Neuronal stem cell (in vitro differentiated cells): ENCODE data around the gene TRAK2.

Source experiments
- DNase-seq: peaks from one replicate; pipeline ENCODE4 v3.0.0-alpha.2; 2013; ENCODE audit warnings: low spot score
- H2AFZ ChIP-seq: one replicate; pipeline ENCODE4 v1.6.1; 2013; ENCODE audit warnings: mild to moderate bottlenecking, low read length, inconsistent platforms
- H2AK5ac ChIP-seq: 2 replicates; pipeline ENCODE4 v1.6.1; 2013; ENCODE audit warnings: low read depth, mild to moderate bottlenecking, inconsistent platforms, low read length, moderate library complexity, mixed read lengths
- H2BK120ac ChIP-seq: 2 replicates; pipeline ENCODE4 v1.6.1; 2013; ENCODE audit warnings: low read depth, mild to moderate bottlenecking, inconsistent platforms, low read length, moderate library complexity, mixed read lengths
- H2BK12ac ChIP-seq: one replicate; pipeline ENCODE4 v1.6.1; 2013; ENCODE audit warnings: low read length, inconsistent platforms
- H2BK15ac ChIP-seq: 2 replicates; pipeline ENCODE4 v1.6.1; 2013; ENCODE audit warnings: mild to moderate bottlenecking, low read length, inconsistent platforms, mixed read lengths
- H2BK5ac ChIP-seq: one replicate; pipeline ENCODE4 v1.6.1; 2013; ENCODE audit warnings: inconsistent platforms, mild to moderate bottlenecking, low read length, moderate library complexity
- H3K14ac ChIP-seq: one replicate; pipeline ENCODE4 v1.6.1; 2013; ENCODE audit warnings: low read length, inconsistent platforms
- H3K18ac ChIP-seq: 2 replicates; pipeline ENCODE4 v1.6.1; 2013; ENCODE audit warnings: low read length, inconsistent platforms
- H3K23ac ChIP-seq: 2 replicates; pipeline ENCODE4 v1.6.1; 2013; ENCODE audit warnings: low read depth, mild to moderate bottlenecking, mixed read lengths, low read length, inconsistent platforms; ENCODE audit not compliant: poor library complexity
- H3K27ac ChIP-seq: replicated peaks from 3 replicates; pipeline ENCODE4 v1.5.1; 2013; ENCODE audit warnings: low read length, inconsistent platforms
- H3K27me3 ChIP-seq, 3 experiments: 2 replicates each; pipeline ENCODE4 v1.6.1; 2013; ENCODE audit warnings: low read length in 3 of 3, mild to moderate bottlenecking in 2 of 3, inconsistent platforms in 1 of 3, low read depth in 1 of 3, mixed read lengths in 1 of 3, moderate library complexity in 1 of 3; ENCODE audit not compliant: control insufficient read depth in 3 of 3, insufficient read depth in 3 of 3
- H3K36me3 ChIP-seq, 2 donors: replicated peaks in 1 of 2; 2 replicates each; pipeline ENCODE4 v1.6.1; 2013; ENCODE audit warnings: low read length in 2 of 2; ENCODE audit not compliant: control insufficient read depth in 2 of 2, insufficient read depth in 2 of 2
- H3K4ac ChIP-seq: 2 replicates; pipeline ENCODE4 v1.6.1; 2013; ENCODE audit warnings: inconsistent platforms, mild to moderate bottlenecking, low read length, moderate library complexity
- H3K4me1 ChIP-seq, 2 donors: 1 replicate in 1 of 2; 2 replicates in 1 of 2; pipeline ENCODE4 v1.6.1; 2013; ENCODE audit warnings: low read length in 2 of 2, low read depth in 1 of 2; ENCODE audit not compliant: control insufficient read depth in 2 of 2, insufficient read depth in 1 of 2
- H3K4me2 ChIP-seq: one replicate; pipeline ENCODE4 v1.6.1; 2013; ENCODE audit warnings: mild to moderate bottlenecking, low read length, inconsistent platforms; ENCODE audit not compliant: insufficient read depth, poor library complexity, severe bottlenecking
- H3K4me3 ChIP-seq, 2 donors: 2 replicates each; pipeline ENCODE4 v1.5.1; 2013; ENCODE audit warnings: low read length in 2 of 2, mild to moderate bottlenecking in 2 of 2, inconsistent platforms in 1 of 2, moderate library complexity in 1 of 2
- H3K79me1 ChIP-seq: one replicate; pipeline ENCODE4 v1.6.1; 2013; ENCODE audit warnings: low read depth, mild to moderate bottlenecking, inconsistent platforms, low read length, moderate library complexity
- H3K9ac ChIP-seq: one replicate; pipeline ENCODE4 v1.6.1; 2013; ENCODE audit warnings: mild to moderate bottlenecking, low read depth, low read length, inconsistent platforms; ENCODE audit not compliant: poor library complexity
- H3K9me3 ChIP-seq, 2 donors: replicated peaks in 1 of 2; 2 replicates each; pipeline versions ENCODE3 to v1.6.1; 2013; ENCODE audit warnings: low read length in 2 of 2, mild to moderate bottlenecking in 2 of 2, inconsistent platforms in 1 of 2, low read depth in 1 of 2, mixed read lengths in 1 of 2, moderate library complexity in 1 of 2; ENCODE audit not compliant: control insufficient read depth in 2 of 2, insufficient read depth in 1 of 2
- H4K8ac ChIP-seq: one replicate; pipeline ENCODE4 v1.6.1; 2013; ENCODE audit warnings: low read depth, mild to moderate bottlenecking, inconsistent platforms, low read length, moderate library complexity
- H4K91ac ChIP-seq: one replicate; pipeline ENCODE4 v1.6.1; 2013; ENCODE audit warnings: low read length, low read depth, mild to moderate bottlenecking, inconsistent platforms; ENCODE audit not compliant: poor library complexity
- WGBS, 2 donors: extraction: QIAGEN DNeasy Blood & Tissue Kit; methylation state at CpG; one replicate each; pipeline ENCODE4 v1.1.7; 2013; ENCODE audit warnings: missing lambda C conversion rate in 2 of 2, mixed read lengths in 1 of 2; ENCODE audit not compliant: insufficient read length in 2 of 2, insufficient replicate concordance in 1 of 2; ENCODE audit errors: extremely low coverage in 2 of 2; 5-methylcytosine and 5-hydroxymethylcytosine counted together

The TRAK2 gene

DNA sequence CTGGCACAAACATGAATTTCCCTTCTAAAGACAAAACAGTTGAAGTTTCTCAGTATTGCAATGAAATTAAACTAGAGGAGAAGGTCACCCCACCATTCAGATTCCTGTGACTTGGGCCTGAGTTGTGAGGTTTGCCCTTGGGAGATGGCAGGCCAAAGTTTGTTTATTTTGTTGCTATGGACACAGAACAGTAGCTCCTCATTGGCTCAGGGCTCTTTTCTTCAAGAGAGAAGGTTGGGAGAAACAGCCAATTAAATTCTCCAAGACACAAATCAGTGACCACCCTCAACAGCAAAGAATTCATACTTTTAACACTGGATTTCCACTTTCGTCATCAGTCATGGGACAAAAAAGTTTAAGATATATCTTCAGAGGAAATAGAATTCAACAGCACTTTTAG is 94.0 kb downstream of the TRAK2 start, which contains the start of gene FLACC1:
Gene FLACC1 (minus strand): TSS at position 125 of the 400 bp plus-strand sequence. CDS start 5,941 bp downstream, outside the sequence.
- Histone ChIP-seq H3K4me3 (no peak within 1 kb of the TSS), H3K36me3 (no peaks in the 10 kb centered on the region), H3K79me1 (no peaks in the 10 kb centered on the region), H3K18ac (no peak within 1 kb of the TSS), H3K9ac (no peak within 1 kb of the TSS), H3K9me3 (peaks cover 0 to under 1% of the 10 kb centered on the region in 2 donors), H2BK5ac (no peak within 1 kb of the TSS), H2AK5ac (no peak within 1 kb of the TSS), H3K4me2 (no peak within 1 kb of the TSS), H2BK12ac (no peak within 1 kb of the TSS), H4K91ac (no peak within 1 kb of the TSS), H2BK120ac (no peak within 1 kb of the TSS), H2AFZ (peak within 1 kb of the TSS; percentile 76), H3K23ac (no peak within 1 kb of the TSS), H3K27me3 (no peaks in the 10 kb centered on the region), H3K4me1 (peaks cover 0 to 6% of the 10 kb centered on the region in 2 donors), H2BK15ac (no peak within 1 kb of the TSS), H4K8ac (no peak within 1 kb of the TSS), H3K14ac (no peak within 1 kb of the TSS), H3K4ac (no peak within 1 kb of the TSS), H3K27ac (no peak within 1 kb of the TSS)
- WGBS, 2 donors: no CpG with 5 or more reads among the region's 1 CpG
- peak; percentile 74 for DNase-seq

DNA sequence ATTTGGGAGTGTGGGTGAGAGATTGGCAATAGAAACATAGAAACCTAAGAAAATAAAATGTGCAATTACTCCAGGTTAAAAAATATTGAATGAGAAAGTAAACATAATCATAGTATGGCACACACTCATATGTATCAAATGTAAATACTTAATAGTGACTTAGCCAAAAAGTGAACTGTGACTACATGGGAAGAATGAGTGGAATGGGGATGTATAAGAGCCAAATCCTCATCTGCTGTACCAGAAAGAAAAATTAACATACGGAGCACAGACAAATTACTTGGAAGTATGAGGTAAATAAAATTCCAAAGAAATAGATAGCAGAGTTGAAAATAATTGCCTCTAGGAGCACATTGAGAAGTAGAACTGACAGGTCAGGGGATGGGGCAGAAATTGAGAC is 98.1 kb downstream of the TRAK2 start:
- H2BK120ac ChIP-seq: no peak overlapping the region
- H3K9me3 ChIP-seq: no peaks in the 10 kb centered on the region
- no CpG with 5 or more reads among the region's 1 CpG for WGBS, 2 donors
- H3K4me1 ChIP-seq: peaks cover 2 to 6% of the 10 kb centered on the region in 2 donors
- H3K79me1 ChIP-seq: no peaks in the 10 kb centered on the region
- H3K4me3 ChIP-seq: no peak overlapping the region
- H3K4ac ChIP-seq: no peak overlapping the region
- H2BK12ac ChIP-seq: no peak overlapping the region
- H3K9ac ChIP-seq: no peak overlapping the region
- H3K27me3 ChIP-seq: no peaks in the 10 kb centered on the region
- no peak overlapping the region for H4K8ac ChIP-seq
- no peaks in the 10 kb centered on the region for H3K36me3 ChIP-seq
- H2BK15ac ChIP-seq: no peak overlapping the region
- no peak overlapping the region for H3K18ac ChIP-seq
- no peak overlapping the region for H3K14ac ChIP-seq
- no peak overlapping the region for H4K91ac ChIP-seq
- H2AFZ ChIP-seq: no peak overlapping the region
- H2BK5ac ChIP-seq: no peak overlapping the region
- no peak overlapping the region for H3K27ac ChIP-seq
- no peak overlapping the region for H3K4me2 ChIP-seq
- no peak for DNase-seq
- H2AK5ac ChIP-seq: no peak overlapping the region
- no peak overlapping the region for H3K23ac ChIP-seq

DNA sequence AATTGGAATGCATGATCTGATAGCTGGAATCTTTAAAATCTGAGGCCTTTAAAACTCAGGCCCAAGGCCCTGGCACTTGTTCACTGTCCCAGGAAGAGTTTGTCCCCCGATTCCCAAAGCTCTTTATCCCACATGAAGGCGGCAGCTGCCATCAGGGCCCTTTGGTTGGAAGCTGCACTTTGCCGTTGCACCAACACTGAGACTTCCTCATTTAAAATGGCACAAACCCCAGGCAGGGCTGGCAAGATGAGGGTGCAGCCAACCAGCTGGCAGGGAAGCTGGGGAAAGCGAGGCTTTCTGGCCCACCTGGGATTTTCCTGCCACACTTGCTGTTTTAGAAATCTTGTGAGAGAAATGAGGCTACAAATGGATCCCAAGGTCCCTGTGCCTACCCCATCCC is 100.4 kb downstream of the TRAK2 start:
- Histone ChIP-seq H3K79me1 (no peaks in the 10 kb centered on the region), H3K23ac (no peak overlapping the region), H3K4me1 (peaks cover 0 to 2% of the 10 kb centered on the region in 2 donors), H2AK5ac (no peak overlapping the region), H3K9ac (no peak overlapping the region), H3K27me3 (no peaks in the 10 kb centered on the region), H3K18ac (no peak overlapping the region), H2BK12ac (no peak overlapping the region), H2BK15ac (no peak overlapping the region), H3K4me2 (no peak overlapping the region), H3K4ac (no peak overlapping the region), H4K8ac (no peak overlapping the region), H3K4me3 (no peak overlapping the region), H2BK120ac (no peak overlapping the region), H3K14ac (no peak overlapping the region), H3K27ac (no peak overlapping the region), H3K36me3 (no peaks in the 10 kb centered on the region), H3K9me3 (no peaks in the 10 kb centered on the region), H4K91ac (no peak overlapping the region), H2AFZ (no peak overlapping the region), H2BK5ac (no peak overlapping the region)
- no CpG with 5 or more reads among the region's 4 CpGs for WGBS, 2 donors
- no peak for DNase-seq

DNA sequence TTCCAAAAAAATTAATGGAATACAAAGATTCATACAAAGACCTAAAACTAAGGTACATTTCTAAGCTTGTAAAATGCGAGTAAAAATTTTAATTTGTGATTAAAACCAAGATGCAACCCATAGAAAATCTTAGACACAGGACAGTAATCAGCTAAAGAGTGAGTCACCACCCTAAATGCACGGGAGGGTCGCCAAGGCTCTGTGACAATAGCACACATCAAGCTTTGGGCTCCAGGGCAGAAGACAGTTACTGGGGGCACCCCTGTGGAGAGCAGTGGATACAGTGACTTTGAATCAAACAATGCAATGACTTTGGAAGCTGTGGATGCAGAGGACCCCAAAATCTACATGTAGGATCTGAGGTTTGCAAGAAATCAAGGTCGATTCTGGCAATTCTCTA is 101.7 kb downstream of the TRAK2 start:
- Histone ChIP-seq H3K4ac (no peak overlapping the region), H2BK120ac (no peak overlapping the region), H3K9me3 (no peaks in the 10 kb centered on the region), H2AK5ac (no peak overlapping the region), H3K4me3 (no peak overlapping the region), H3K27ac (no peak overlapping the region), H2BK5ac (no peak overlapping the region), H4K91ac (no peak overlapping the region), H2AFZ (no peak overlapping the region), H3K27me3 (no peaks in the 10 kb centered on the region), H2BK15ac (no peak overlapping the region), H3K9ac (no peak overlapping the region), H3K23ac (no peak overlapping the region), H3K79me1 (no peaks in the 10 kb centered on the region), H2BK12ac (no peak overlapping the region), H3K36me3 (no peaks in the 10 kb centered on the region), H3K4me1 (peaks cover 0 to 2% of the 10 kb centered on the region in 2 donors), H3K18ac (no peak overlapping the region), H4K8ac (no peak overlapping the region), H3K4me2 (no peak overlapping the region), H3K14ac (no peak overlapping the region)
- no peak for DNase-seq
- no CpG with 5 or more reads among the region's 4 CpGs for WGBS, 2 donors
